Stimulated activated naive CD8-positive, alpha-beta T cell treated with anti-CD3 and anti-CD28 coated beads, Interleukin-15, amount 100 ng/mL, for 72 hours (primary cell): ENCODE measurements around the gene DCTN4.
A peak's percentile ranks its signal among the peaks of the same experiment; 100 is the strongest.

ENCODE experiments used
- ATAC-seq: fragments of 150-1000 bp; cut with Tn5 transposase; 2 replicates; pipeline ENCODE4 v1.10.0; 2021; ENCODE audit warnings: mild to moderate bottlenecking, moderate library complexity
- DNase-seq, 2 donors: peaks; one replicate each; pipeline ENCODE4 v3.0.0; 2021 to 2022
- H3K27ac Mint-ChIP-seq, 2 donors: one replicate each; pipeline ENCODE4 v1.8.0; 2022; ENCODE audit warnings: mild to moderate bottlenecking in 2 of 2, mixed read lengths in 2 of 2, moderate library complexity in 2 of 2
- H3K27me3 Mint-ChIP-seq: one replicate; pipeline ENCODE4 v1.8.0; 2022; ENCODE audit warnings: mixed read lengths
- H3K4me1 Mint-ChIP-seq: one replicate; pipeline ENCODE4 v1.8.0; 2022; ENCODE audit warnings: mild to moderate bottlenecking, mixed read lengths
- H3K4me3 Mint-ChIP-seq, 2 donors: one replicate each; pipeline ENCODE4 v1.8.0; 2022; ENCODE audit warnings: mild to moderate bottlenecking in 2 of 2, mixed read lengths in 2 of 2, moderate library complexity in 1 of 2
- H3K9me3 Mint-ChIP-seq, 2 donors: one replicate each; pipeline ENCODE4 v1.8.0; 2022; ENCODE audit warnings: mixed read lengths in 2 of 2

DCTN4 gene

GRCh38 chr5:150729859-150730258 is 29.0 kb downstream of the DCTN4 start:
- H3K27ac Mint-ChIP-seq: no peak overlapping the region
- H3K9me3 Mint-ChIP-seq: no peaks in the 10 kb centered on the region
- no peak for DNase-seq
- no peaks in the 10 kb centered on the region for H3K27me3 Mint-ChIP-seq
- H3K4me1 Mint-ChIP-seq: peaks cover 11% of the 10 kb centered on the region
- no peak for ATAC-seq
- H3K4me3 Mint-ChIP-seq: no peak overlapping the region

GRCh38 chr5:150723845-150724244 is 35.0 kb downstream of the DCTN4 start:
- Mint-ChIP-seq H3K27me3 (no peaks in the 10 kb centered on the region), H3K27ac (no peak overlapping the region), H3K4me1 (no peaks in the 10 kb centered on the region), H3K9me3 (no peaks in the 10 kb centered on the region), H3K4me3 (no peak overlapping the region)
- DNase-seq (no peak), ATAC-seq (no peak)

GRCh38 chr5:150710165-150710564 is 48.7 kb downstream of the DCTN4 start:
- no peaks in the 10 kb centered on the region for H3K9me3 Mint-ChIP-seq
- no peak overlapping the region for H3K4me3 Mint-ChIP-seq
- H3K27me3 Mint-ChIP-seq: no peaks in the 10 kb centered on the region
- no peaks in the 10 kb centered on the region for H3K4me1 Mint-ChIP-seq
- no peak overlapping the region for H3K27ac Mint-ChIP-seq
- DNase-seq: no peak
- no peak for ATAC-seq

GRCh38 chr5:150706776-150707390 is 51.9 kb downstream of the DCTN4 start:
- no peaks in the 10 kb centered on the region for H3K9me3 Mint-ChIP-seq
- H3K27ac Mint-ChIP-seq: peak overlapping the region in 1 of 2 donors; percentile 64
- no peaks in the 10 kb centered on the region for H3K27me3 Mint-ChIP-seq

GRCh38 chr5:150703762-150704161 is 55.1 kb downstream of the DCTN4 start:
- no peak for DNase-seq
- Mint-ChIP-seq H3K4me3 (no peak overlapping the region), H3K27me3 (no peaks in the 10 kb centered on the region), H3K9me3 (no peaks in the 10 kb centered on the region), H3K4me1 (no peaks in the 10 kb centered on the region), H3K27ac (no peak overlapping the region)
- ATAC-seq: no peak

More at GRCh38 chr5:150706776-150707390, 51.9 kb downstream of the DCTN4 start:
- no peak overlapping the region for H3K4me3 Mint-ChIP-seq
- H3K4me1 Mint-ChIP-seq: no peaks in the 10 kb centered on the region
- DNase-seq: no peak
- no peak for ATAC-seq

GRCh38 chr5:150700594-150701377 is 58.0 kb downstream of the DCTN4 start, which contains the start of gene RBM22:
Gene RBM22 (minus strand): TSS chr5:150701062. CDS start chr5:150700985, 77 bp downstream.
- H3K4me3 Mint-ChIP-seq: no peak within 1 kb of the TSS
- H3K27me3 Mint-ChIP-seq: no peaks in the 10 kb centered on the region
- peak; percentile 97 for ATAC-seq
- H3K4me1 Mint-ChIP-seq: no peaks in the 10 kb centered on the region
- DNase-seq: peak; percentile 83 to 89
- H3K9me3 Mint-ChIP-seq: no peaks in the 10 kb centered on the region
- H3K27ac Mint-ChIP-seq: no peak within 1 kb of the TSS

- DNase-seq (no peak), ATAC-seq (peak; percentile 27)
- Mint-ChIP-seq H3K27ac (no peak overlapping the region), H3K4me3 (no peak overlapping the region), H3K4me1 (no peaks in the 10 kb centered on the region), H3K9me3 (no peaks in the 10 kb centered on the region), H3K27me3 (no peaks in the 10 kb centered on the region)
Measured at GRCh38 chr5:150700246-150700593, 58.6 kb downstream of the DCTN4 start.

GRCh38 chr5:150694612-150695011 is 64.2 kb downstream of the DCTN4 start:
- Mint-ChIP-seq H3K9me3 (no peaks in the 10 kb centered on the region), H3K27me3 (no peaks in the 10 kb centered on the region), H3K4me1 (peaks cover 6% of the 10 kb centered on the region), H3K27ac (no peak overlapping the region), H3K4me3 (no peak overlapping the region)
- no peak for ATAC-seq
- DNase-seq: no peak

- no peak overlapping the region for H3K4me3 Mint-ChIP-seq
- DNase-seq: no peak
- H3K27ac Mint-ChIP-seq: peak overlapping the region in 1 of 2 donors; percentile 42
- H3K9me3 Mint-ChIP-seq: no peaks in the 10 kb centered on the region
- H3K4me1 Mint-ChIP-seq: peaks cover 6% of the 10 kb centered on the region
- no peaks in the 10 kb centered on the region for H3K27me3 Mint-ChIP-seq
- ATAC-seq: no peak
Measured at GRCh38 chr5:150692276-150692675, 66.5 kb downstream of the DCTN4 start.

GRCh38 chr5:150690760-150691159 is 68.1 kb downstream of the DCTN4 start:
- Mint-ChIP-seq H3K4me1 (peaks cover 6% of the 10 kb centered on the region), H3K4me3 (no peak overlapping the region), H3K27ac (no peak overlapping the region), H3K9me3 (no peaks in the 10 kb centered on the region), H3K27me3 (no peaks in the 10 kb centered on the region)
- ATAC-seq: no peak
- DNase-seq: no peak

GRCh38 chr5:150689120-150689519 is 69.7 kb downstream of the DCTN4 start:
- ATAC-seq: no peak

GRCh38 chr5:150676578-150676977 is 82.2 kb downstream of the DCTN4 start:
- Mint-ChIP-seq H3K4me1 (peaks cover 10% of the 10 kb centered on the region), H3K27ac (no peak overlapping the region)

More at GRCh38 chr5:150689120-150689519, 69.7 kb downstream of the DCTN4 start:
- Mint-ChIP-seq H3K9me3 (no peaks in the 10 kb centered on the region), H3K4me3 (no peak overlapping the region), H3K27ac (no peak overlapping the region), H3K4me1 (peaks cover 6% of the 10 kb centered on the region), H3K27me3 (no peaks in the 10 kb centered on the region)
- no peak for DNase-seq

GRCh38 chr5:150675069-150675468 is 83.7 kb downstream of the DCTN4 start:
- H3K27ac Mint-ChIP-seq: no peak overlapping the region
- no peaks in the 10 kb centered on the region for H3K9me3 Mint-ChIP-seq
- peaks cover 10% of the 10 kb centered on the region for H3K4me1 Mint-ChIP-seq
- H3K4me3 Mint-ChIP-seq: no peak overlapping the region
- peaks cover 28% of the 10 kb centered on the region for H3K27me3 Mint-ChIP-seq
- ATAC-seq (no peak), DNase-seq (no peak)

More at GRCh38 chr5:150676578-150676977, 82.2 kb downstream of the DCTN4 start:
- DNase-seq: no peak
- H3K27me3 Mint-ChIP-seq: peaks cover 13% of the 10 kb centered on the region
- no peak for ATAC-seq
- H3K9me3 Mint-ChIP-seq: no peaks in the 10 kb centered on the region
- H3K4me3 Mint-ChIP-seq: no peak overlapping the region

GRCh38 chr5:150674341-150674821 is 84.4 kb downstream of the DCTN4 start:
- Mint-ChIP-seq H3K4me1 (peaks cover 10% of the 10 kb centered on the region), H3K4me3 (no peak overlapping the region), H3K27me3 (peaks cover 33% of the 10 kb centered on the region), H3K9me3 (no peaks in the 10 kb centered on the region), H3K27ac (no peak overlapping the region)
- ATAC-seq (no peak), DNase-seq (no peak)

GRCh38 chr5:150672884-150673275 is 85.9 kb downstream of the DCTN4 start:
- Mint-ChIP-seq H3K9me3 (no peaks in the 10 kb centered on the region), H3K27me3 (peaks cover 33% of the 10 kb centered on the region), H3K27ac (no peak overlapping the region), H3K4me3 (peak overlapping the region; percentile 75 to 78), H3K4me1 (peaks cover 10% of the 10 kb centered on the region)
- DNase-seq (no peak), ATAC-seq (no peak)

- peaks cover 33% of the 10 kb centered on the region for H3K27me3 Mint-ChIP-seq
- no peaks in the 10 kb centered on the region for H3K9me3 Mint-ChIP-seq
- DNase-seq: peak in 1 of 2 donors; percentile 20
- peak overlapping the region; percentile 75 to 78 for H3K4me3 Mint-ChIP-seq
- peaks cover 10% of the 10 kb centered on the region for H3K4me1 Mint-ChIP-seq
- H3K27ac Mint-ChIP-seq: no peak overlapping the region
- peak; percentile 73 for ATAC-seq
Measured at GRCh38 chr5:150672237-150672883, 86.5 kb downstream of the DCTN4 start.
